HG03066 (cell line): ENCODE data around the gene PAPSS1.
"Not testable (repeated sequence)": the region's sequence is repeated elsewhere in the genome, so short reads cannot be mapped to it uniquely, and the experiment has no call there.

ENCODE experiments used
- ATAC-seq: cut with Tn5 transposase; IDR thresholded peaks from one replicate; pipeline ENCODE4 v1.9.1; 2021; ENCODE audit warnings: low read depth; ENCODE audit not compliant: unreplicated experiment

The PAPSS1 gene

DNA sequence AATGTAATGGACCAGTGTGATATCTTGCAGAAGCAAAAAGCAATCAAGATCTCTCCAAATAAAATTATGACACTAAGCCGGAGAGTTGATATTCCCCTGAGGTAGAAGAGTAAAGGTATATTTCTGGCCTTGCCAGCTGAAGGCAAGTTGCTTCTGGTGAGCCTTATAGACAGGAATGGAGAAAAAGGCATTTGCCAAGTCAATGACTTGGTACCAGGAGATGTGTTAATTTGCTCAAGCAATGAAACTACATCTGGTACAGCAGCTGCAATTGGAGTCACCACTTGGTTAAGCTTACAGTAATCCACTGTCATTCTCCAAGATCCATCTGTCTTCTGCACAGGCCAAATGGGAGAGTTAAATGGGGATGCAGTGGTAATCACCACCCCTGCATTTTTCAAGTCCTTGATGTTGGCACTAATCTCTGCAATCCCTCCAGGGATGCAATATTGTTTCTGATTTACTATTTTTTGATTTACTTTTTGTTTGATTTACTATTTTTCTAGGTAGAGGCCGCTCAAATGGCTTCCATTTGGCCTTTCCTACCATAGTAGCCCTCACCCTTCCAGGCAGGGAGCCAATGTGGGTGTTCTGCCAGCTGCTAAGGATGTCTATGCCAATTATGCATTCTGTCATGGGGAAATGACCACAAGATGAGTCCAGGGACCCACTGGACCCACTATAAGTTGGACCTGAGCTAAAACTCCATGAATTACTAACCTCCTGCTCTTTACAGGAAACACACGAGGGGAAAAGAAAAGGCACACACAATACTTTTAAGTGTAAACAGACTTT lies 6.3 kb upstream of the PAPSS1 start:
- ATAC-seq = not testable (repeated sequence)

DNA sequence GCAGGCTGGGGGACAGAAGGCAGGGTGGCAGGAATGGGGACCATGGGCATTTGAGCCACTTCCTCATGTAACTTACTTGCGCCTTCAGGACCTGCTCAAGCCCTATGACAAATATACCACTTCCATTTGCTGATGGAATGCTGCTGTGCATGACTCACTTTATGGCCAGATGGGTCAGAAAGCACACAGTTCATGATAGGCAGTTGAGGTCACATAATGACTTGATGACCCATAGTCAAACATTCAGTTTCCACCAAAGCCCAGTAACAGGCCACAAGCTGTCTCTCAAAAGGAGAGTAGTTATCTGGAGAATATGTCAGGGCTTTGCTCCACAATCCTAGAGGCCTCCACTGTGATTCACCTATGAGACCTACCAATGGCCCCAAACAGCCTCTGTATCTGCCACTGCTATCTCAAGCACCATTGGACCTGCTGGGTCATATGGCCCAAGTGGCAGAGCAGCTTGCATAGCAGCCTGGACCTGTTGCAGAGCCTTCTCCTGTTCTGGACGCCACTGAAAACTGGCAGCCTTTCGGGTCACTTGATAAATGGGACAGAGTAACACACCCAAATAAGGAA lies 5.3 kb upstream of the PAPSS1 start:
- ATAC-seq = no peak

DNA sequence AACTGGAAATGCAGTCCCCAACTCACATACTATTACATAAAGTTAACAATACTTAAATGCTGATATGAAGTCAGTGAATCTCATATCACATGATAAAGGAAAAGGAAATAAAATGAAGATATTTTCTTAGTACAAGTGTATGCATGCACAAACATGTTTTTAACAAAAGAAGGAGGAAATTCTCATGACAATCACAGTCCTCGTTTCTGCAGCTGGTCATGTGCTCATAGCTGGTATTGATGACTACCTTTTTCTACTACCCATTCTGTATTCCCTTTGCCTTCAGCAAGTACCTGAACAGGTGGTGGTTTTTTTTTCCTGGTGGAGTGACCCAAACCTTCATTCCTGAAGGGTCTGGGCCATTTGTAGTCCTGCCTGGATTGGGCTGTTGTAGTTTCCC lies 3.3 kb upstream of the PAPSS1 start:
- not testable (repeated sequence) for ATAC-seq

DNA sequence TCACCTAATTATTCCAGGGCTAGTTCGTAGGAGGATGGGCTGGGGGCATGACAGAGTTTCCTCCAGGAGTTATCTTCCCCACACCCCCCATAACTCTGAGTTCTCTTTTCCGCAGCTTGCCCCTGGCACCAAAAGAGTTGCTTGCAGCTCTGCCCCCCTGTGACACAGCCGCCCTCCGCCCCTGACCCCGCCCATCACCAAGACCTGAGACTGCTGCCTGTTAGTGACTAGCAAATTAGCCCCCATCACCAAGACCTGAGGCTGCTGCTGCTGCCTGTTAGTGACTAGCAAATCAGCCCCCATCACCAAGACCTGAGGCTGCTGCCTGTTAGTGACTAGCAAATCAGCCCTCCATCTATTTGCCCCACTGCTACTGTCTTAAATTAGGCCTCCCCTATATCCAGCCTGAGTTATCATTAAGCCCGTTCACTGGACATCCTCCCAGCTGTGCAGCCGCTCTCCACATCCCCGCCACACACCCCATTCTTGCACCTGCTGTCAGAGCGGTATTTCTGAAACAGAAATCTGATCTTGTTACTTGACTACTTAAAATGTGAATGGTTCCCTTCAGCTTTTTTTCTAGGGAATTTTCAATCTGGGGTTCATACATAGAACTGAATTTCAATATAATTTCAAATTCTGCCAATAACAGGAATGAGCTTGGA lies 1.5 kb upstream of the PAPSS1 start:
- ATAC-seq = no peak

DNA sequence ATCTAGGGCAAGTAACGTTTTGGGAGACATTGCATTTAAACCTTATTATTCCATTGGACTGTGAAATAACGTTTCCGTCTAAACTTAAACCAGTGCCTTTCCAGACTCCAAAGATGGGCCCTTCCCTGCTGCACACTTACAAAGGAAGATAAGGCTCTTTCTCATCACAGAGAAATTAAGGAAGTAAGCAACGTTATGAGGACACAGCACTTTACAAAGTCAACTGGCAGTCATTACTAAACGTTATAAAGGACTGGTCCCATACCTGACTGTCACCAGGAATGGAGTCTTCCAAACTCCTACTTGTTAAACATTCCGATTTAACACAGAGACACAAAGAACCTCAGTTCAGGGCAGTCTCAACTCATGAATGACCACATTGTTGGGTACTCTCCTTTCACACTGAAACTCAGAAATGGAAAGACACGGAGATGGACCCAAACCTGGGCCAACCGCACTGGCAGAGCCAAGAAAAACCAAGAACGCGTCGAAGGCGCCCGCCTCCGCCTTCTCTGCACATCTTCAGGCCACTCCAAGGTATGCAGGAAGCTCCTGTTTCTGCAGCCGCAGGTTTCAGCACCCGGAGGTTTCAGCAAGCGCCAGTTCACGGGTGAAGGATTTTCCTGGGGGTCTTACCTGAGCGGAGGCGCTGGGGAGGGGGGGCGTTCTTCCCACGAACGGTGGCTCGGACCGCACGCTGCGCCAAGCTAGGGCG lies 670 bp downstream of the PAPSS1 start:
- peak; percentile 18 for ATAC-seq

DNA sequence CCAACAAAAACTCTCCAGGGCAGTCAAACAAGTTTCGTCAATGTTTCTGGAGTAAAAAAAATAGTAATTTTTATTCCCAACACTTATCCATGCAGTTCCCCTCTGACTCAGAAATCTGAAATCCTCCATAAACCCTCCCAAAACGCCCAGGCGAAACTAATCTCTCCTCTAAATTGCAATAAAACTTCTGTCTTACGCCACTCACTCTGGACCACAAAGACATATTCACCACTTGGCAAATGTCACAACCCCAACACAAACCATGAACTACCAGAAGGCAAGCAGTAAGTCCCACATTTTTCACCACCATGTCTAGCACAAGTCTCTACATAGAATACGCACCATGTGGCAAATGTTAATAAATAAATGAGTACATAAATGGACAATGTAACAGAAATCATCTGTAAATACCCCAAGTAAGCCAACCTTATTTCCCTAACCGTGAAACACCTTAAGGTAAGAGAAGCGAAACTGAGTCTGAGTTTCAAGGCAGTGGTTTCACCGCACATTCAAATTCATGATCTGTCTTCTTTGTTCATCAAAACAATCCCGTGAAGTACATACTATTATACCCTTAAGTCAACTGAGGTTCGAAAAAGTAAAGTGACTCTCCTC lies 1.6 kb downstream of the PAPSS1 start:
- ATAC-seq = peak; percentile 15

DNA sequence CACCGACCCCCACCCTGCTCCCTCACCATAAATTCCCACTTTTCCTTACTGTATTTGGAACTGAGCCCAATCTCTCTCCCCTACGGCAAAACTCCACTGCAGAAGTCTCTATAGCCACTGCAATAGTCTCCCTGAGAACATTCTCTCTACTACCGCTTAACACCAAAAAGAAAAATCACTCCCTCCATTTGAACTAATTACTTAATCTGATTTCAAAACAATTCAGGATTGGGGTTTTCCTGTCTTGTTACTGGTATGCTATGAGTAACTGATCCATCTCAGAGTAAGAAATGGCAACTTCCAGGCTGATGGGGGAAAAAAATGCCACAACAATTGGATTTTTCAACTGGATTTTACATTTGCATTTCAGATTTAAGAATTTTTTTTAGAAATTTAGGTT lies 5.8 kb downstream of the PAPSS1 start:
- no peak for ATAC-seq

DNA sequence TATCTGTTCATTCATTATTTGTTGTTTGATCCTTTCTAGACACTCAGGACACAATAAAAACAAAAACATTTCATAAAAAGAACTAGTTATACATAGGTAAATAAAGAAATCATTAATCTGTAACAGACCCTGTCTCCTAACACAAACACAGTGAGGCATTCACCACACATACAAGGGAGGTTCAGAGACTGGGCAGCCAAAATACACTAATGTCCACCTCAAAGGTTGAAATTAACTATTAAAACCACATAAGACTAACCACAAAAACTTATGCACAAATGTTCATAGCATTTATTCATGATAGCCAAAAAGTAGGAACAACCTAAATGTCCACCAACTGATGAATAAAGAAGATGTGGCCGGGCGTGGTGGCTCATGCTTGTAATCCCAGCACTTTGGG lies 7.8 kb downstream of the PAPSS1 start:
- no peak for ATAC-seq

DNA sequence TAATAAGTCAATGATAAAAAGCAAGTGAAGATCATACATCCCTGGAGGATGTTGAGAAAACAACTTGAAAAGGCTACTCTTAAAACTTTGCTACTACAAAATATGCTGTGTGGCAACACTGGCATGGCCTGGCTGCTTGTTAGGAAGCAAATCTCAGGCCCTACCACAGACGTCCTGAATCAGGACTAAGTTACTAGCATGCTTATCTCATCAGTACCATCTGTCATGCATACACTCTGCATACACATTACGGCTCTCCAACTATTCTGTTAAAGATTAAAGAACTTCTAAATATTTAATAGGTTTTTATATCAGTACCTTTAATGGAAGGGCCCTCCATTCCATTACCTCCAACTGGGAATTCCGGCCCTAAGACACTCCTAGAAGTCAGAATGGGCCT lies 8.2 kb downstream of the PAPSS1 start:
- ATAC-seq = no peak

DNA sequence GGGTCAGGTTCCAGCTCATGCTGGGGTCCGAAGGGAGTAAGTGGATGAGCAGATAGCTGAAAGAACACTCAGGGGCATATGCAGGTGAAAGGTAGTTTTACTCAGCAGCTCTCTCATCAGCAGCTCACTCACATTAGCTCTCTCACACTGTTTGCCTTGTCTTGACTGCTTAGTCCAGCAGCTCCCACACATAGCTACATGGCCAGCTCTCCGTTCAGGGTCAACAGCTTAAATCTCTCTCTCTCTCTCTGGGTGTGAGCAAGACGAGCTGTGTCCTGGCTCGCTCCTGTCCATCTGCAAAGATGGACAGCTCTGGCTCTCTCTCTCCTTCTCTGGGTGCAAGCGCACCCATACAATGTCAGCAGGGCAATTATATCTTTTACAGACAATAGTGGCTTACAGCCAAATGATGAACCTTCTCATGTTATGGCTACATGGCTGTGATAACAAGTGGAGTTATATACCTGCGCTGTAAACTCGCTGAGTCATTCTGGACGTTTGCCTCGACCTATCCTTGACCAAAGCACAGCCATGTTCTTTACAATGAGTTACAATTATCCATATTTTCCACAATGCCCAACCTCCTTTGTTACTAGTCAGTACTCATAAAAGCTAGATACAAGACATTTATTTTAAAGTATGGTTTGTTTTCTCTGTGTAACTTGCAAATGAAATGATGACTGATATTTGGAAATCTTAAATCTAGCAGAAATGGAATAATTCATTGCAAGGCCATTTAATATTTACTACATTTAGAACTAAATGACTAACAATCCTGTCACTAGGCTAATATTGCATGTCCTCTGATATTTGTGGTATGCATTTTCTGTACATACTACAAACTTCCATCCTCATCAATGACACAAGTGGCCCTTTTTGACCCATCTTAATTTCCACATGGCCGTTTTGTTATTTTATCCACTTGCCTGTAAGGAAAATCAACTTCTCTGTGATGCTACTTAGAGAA lies 9.3 kb downstream of the PAPSS1 start:
- ATAC-seq = no peak

DNA sequence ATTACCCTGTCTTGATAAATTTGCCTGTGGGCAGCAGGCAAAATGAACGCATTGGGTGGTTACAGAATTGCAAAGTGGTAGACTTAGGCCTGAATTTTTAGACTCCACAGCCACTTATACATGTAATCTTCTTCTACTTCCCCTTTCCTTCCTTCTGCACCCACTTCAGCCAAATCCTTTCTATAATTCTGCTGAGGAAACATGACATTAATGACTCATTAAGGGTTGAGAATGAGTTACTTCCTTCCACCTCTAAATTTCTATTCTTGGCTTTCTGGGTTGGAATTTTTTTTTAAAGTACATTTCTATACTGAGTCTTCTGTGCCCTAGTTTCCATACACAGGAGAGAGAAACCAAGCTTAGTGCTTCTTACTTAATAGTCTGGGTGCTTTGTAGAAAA lies 10.1 kb downstream of the PAPSS1 start:
- no peak for ATAC-seq

DNA sequence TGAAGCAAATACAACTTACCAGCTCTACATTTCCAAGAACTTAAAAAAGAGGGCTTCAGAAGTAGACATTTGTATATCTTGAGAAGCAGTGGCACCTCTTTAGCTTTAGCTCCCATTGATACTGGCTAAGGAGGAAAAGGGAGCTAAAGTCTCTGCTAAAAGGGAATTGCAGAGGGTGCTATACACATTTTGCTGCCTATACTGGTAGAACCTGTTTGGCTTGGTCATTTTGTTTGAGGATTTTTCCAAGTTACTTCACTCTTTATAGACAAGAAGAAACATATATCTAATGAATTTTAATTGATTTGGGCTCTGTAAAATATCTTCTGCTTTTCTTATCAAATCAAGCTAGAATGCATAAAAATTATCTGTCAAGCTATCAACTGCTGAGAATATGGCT lies 11.8 kb downstream of the PAPSS1 start:
- ATAC-seq = no peak

DNA sequence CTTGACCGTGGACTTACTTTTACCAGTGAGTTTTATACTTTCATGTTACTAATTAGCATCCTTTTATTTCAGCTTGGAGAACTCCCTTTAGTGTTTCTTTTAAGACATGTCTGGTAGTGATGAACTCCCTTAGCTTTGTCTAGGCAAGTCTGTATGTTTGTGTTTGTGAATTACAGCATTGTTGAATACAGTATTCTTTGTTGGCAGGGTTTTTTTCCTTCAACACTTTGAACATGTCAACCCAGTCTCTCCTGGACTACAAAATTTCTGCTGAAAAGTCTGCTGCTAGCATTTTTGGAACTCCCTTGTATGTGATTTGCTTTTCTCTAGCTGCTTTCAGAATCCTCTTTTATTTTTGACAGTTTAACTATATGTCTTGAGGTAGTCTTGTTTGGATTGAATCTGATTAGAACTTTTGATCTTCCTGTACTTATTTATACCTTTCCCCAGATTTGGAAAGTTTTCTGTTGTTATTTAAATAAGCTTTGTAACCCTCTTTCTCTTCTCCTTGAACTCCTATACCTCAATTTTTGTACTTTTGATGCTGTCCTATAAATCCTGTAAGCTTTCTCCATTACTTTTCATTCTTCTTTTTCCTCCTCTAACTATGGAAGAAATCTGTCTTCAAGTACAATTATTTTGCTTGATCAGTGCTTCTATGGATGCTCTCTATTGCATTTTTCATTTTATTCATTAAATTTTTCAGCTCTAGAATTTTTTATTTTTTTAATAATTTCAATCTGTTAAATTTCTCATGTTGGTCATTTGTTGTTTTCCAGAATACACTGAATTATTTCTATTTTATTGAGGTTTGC lies 14.1 kb downstream of the PAPSS1 start:
- ATAC-seq = no peak

DNA sequence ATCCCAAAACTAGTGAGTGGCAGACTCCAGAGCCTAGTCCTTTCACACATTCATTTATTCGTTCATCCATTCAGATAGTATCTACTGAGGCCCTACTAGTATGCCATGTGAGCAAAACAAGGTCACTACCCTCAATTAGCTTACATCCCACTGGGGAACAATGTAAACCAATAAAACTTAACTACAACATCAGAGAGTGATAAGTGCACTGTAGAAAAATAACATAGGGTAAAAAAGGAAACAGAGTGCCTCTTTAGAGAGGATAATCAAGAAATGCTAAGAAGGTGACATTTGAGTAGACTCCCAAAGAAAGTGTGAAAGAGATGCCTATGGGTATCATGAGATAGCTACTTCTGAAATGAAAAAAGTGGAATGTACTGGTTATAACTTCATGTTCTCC lies 18.5 kb downstream of the PAPSS1 start:
- ATAC-seq = no peak

DNA sequence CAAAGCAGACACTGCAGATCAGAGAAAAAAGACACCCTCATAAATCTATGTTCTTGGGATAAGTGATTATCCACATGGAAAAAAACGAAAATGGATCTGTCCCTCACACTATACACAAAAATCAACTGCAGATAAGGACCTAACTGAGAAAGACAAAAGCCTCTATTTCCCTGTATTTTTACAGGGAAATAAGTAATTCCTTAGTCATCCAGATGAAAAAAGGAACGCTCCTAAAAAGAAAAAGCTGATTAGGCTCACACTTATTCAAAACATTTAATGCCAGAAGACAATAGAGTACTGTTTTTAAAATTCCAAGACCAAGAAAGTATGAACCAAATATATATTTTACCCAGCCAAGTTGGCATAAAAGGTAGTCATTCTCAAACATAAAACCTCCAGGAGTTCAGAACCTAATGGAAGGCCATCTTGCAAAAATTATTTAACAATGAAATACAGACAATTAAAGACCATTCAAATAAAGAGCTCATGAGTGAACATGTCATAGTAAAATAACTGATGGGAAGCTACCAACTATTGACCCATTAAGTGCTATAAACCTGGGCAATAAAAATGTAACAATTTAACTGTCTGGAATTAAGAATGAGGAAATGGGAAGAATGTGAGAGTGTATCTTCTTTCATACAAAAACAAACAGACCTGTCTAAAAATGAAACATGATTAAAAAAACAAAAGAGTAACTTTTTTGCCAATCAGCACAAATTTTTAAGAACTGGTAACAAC lies 20.4 kb downstream of the PAPSS1 start:
- ATAC-seq = no peak

DNA sequence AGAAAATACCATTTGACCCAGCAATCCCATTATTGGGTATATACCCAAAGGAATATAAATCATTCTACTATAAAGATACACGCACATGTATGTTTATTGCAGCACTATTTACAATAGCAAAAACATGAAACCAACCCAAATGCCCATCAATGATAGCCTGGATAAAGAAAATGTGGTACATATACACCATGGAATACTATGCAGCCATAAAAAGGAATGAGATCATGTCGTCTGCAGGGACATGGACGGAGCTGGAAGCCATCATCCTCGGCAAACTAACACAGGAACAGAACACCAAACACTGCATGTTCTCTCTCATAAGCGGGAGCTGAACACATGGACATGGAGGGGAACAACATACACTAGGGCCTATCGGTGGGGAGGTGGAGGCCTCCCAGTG lies 23.8 kb downstream of the PAPSS1 start:
- ATAC-seq = not testable (repeated sequence)

DNA sequence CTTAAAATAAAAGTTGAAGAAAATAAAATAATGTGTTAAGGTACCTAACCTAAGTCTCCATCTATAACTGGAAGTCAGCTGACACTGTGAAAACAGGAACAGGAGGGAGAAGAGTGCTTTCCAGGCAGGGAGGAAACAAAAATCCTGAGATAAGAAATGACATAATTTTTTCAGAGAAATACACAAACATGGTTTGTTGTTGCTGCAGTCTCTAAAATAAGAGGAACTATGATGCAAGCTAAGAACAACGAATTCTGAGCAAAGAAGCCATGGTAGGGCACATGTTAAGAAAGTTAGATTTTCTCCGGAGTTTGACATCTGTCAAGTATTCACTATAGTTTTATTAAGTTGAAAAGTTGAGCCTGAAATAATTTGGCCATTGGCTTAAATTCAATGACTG lies 26.9 kb downstream of the PAPSS1 start:
- ATAC-seq = no peak

DNA sequence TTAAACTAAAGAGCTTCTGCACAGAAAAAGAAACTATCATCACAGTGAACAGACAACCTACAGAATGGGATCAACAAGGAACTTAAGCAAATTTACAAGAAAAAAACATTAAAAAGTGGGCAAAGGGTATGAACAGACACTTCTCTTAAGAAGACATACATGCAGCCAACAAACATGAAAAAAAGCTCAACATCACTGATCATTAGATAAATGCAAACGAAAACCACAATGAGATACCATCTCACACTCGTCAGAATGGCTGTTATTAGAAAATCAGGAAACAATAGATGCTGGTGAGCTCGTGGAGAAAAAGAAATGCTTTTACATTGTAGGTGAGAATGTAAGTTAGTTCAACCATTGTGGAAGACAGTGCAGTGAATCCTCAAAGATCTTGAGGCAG lies 27.8 kb downstream of the PAPSS1 start:
- ATAC-seq = no peak
